AG08396 (cell line): ENCODE measurements around the gene FLRT2.

Experiments
- DNase-seq: peaks from one replicate; pipeline ENCODE4 v3.0.0; 2012; ENCODE audit warnings: low spot score, mixed read lengths

The FLRT2 gene

DNA sequence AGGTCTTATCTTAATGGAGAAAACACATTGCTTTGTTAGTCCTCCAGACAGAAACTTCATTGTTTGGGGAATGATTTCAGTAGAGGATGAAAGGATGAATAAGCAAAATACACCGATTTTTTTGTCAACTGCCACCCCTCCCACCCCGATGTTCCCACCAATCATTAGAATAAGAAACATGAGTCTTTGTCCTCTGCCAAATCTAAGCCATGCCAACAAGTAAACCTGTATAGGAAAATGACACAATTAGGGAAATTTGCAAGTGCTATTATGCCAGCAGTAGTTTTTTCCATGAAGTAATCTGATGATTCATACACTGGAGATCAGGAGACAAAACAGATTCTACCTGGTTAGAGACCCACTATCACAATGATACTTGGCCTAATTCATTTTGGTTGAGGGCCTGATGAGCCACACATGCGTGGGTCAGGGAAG, 35.9 kb downstream of the FLRT2 start:
- peak; percentile 6 for DNase-seq

DNA sequence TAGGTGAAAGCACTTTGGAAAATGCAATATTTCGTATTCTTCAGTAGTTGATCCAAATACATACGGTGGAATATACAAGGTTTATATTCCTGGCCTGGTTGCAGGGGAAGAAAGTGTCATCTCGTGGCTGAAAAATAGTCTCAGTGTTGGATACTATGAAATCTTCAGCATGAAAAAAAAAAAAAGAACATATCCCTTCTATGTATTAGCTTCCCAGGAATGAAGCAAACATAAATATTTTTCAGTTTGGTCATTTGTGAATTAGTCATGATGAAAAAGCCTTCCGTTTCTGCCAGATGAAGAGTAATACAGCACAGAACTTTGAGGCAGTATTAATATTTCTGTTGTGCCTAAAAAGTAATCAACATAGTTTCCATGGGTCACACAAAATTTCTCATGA, 36.7 kb downstream of the FLRT2 start:
- peak; percentile 23 for DNase-seq

DNA sequence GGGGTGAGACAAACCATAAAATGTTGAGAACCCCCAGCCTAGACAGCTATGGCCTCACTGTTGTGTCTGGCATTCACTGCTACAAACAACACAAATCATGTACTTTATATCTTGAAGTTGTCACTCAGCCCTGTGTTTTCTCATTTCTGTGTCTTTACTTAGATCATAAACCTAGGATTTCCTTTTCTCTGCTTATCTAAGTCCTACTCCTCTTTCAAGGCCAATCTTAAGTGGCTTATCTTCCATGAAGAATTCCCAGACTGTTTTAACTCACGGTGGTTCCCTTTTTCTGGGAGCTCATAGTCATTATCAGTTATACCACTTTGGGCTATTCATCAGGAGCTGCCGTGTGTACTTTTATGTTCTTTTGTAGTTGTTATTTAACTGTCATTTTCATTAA, 42.1 kb downstream of the FLRT2 start:
- DNase-seq = no peak

DNA sequence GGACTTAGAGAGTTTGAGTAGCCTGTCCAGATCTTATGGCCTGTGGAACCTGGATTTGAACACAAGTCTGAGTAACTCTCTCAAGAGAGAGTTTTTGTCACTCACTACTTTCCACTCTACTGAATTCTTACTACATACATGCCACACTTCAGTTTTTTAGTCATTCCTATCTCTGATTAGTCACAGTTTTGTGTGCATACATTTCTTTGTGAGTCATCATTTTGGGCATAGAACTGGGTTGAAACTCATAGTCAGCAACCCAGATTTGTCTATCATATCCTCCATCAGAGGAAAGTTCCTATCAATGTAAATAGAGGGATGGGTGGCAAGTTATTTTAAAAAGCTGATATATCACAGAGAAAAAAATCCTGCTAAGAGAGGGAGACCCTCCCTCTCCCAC, 42.9 kb downstream of the FLRT2 start:
- DNase-seq = peak; percentile 17

DNA sequence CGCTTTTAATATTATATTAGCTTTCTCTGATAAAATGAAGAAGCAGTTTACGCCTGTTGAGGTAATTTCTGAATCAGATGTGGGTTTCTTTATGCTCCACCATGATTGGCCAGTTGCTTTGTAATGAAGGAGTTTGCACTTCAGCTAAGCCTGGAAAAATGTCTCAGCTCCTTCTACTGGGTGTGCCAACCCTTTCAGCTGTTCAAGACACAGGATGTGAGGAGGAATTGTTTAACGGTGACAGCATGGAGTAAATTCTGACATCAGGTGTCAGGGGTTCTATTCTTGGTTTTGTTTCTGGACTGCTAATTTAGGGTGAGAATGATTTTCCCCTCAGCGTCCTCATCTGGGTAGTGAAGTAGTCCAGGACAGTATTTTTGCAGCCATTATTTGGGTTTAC, 43.5 kb downstream of the FLRT2 start:
- no peak for DNase-seq

DNA sequence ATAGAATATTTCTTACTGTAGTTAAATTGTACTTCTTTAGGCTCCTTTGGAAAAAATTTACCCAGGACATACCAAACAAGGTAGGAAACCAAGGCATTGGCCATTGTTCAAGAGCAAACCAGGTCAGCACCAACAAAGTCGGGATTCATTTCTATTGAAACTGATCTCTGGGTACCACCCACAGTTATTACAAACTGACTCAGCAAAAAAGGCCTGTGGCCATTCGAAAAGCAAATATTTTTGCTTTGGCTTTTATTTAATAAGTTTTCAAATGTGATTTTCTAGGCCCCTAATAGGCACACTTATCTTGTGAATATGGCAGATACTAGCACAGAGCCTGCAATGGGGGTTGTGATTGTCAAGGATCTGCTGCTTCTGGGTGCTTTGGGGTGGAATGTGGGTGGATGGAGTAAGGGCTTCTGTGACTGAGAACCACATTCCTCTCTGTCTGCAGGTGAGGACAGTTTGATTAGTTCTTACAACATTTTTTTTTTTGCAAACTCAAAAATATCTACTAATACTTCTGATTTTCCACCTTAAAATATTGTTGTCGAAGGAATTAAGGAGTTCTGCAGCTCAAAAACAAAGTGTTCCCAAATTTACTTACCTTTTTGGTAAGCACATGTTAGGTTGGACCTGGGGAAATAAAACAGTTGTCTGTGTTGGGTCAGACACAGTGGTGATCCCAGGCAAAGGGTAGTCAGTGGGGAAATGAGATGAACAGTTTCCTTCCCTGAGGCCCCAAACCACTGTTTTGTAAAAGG, 45.1 kb downstream of the FLRT2 start:
- no peak for DNase-seq

DNA sequence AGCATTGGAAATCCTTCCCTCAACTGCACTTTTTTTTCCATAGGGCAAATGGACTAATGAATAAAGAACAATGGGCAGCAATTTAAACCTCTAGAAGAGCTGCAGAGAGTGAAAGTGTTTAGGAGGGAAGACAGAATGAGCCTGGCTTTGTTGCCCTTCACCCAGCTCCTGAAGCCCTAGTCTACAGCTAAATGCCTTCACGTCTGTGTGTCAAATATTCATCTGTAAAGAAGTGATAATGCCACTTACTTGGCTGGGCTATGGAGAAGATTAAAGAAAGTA, 45.6 kb downstream of the FLRT2 start:
- no peak for DNase-seq

DNA sequence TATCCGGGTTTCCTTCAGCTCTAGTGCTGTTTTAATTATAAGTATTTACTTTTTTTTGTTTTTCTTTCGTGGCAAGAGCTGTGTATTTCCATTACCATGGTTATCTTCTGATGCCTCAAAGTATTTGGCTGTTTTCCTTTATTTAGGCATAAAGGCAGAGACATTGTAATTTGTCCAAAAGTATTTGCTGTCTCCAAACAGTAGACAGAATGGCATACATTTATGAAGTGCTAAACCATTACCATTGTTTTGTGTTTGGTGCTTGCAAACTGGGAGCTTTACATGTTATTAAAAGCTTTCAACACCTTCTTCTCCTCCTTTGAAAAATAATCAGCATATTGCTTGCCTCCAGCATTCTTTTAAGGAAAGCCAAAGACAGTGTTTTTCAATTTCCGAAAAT, 46.3 kb downstream of the FLRT2 start:
- peak; percentile 8 for DNase-seq

DNA sequence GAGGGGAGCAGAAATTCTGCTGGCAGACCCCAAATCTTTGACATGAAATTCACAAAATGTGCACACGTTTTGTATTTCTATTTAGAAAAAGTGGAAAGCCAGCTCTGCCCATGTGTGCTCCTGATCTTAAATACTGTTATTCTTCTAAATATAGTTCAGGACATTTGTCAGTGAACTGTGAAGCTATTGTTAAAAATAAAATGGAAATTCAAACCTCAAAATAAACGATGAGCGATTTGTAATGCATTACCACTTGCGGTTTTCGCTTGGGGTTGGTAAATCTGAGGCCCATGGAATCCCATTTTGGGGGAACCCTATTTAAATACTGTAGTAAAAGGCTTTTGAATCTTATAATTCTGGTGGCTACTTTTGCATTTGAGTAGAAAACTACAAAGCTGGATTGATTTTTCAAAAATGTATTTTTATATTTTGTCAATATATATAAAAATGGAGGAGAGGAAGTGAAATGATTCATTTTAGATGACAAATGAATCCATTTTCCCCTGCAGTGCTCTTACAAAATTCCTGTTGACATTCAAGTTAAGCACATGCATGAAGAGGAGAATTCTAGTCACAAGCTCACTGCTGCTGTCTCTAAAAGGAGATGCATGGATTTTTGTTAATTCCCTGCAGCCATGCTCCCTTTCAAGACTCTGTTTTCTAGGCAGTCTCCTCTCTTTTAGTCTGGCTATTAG, 47.1 kb downstream of the FLRT2 start:
- DNase-seq = no peak

DNA sequence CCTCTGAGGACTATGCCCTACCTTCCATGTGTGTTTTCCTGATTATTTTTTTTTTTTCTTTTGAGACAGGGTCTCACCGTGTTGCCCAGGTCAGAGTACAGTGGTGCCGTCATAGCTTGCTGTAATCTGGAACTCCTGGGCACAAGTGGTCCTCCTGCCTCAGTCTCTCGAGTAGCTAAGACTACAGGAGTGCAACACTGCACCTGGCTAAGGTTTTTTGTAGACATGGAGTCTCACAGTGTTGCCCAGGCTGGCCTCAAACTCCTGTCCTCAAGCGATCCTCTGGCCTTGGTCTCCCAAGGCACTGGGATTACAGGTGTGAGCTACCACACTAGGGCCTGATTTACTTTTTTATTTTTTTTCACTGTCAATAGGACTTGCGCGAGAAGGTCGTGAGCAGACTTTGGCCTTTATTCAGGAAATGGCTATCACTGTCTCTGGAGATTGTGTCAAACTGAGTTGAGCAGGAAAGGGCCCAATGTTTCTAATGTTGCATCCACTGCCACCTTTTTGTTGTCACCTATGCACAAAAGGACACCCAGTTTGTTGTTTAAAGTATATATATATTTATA, 47.7 kb downstream of the FLRT2 start:
- no peak for DNase-seq

DNA sequence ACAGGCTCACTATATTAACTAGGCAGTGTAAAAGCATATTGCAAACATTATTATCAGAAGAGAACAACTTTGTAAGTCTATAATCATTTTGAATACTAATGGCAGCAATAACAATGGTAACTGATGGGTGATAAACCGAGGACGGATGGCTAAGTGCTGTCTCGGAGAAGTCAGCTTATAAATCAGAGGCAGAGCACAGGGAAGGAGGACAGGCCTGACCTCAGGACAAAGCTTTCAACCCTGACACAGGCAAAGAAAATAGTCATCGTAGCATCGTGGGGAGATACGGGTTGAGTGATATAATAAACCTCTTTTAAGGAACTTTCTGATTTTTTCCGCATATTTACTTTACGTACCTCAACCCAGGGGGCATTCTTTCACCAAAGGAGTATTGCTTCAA, 48.4 kb downstream of the FLRT2 start:
- no peak for DNase-seq

DNA sequence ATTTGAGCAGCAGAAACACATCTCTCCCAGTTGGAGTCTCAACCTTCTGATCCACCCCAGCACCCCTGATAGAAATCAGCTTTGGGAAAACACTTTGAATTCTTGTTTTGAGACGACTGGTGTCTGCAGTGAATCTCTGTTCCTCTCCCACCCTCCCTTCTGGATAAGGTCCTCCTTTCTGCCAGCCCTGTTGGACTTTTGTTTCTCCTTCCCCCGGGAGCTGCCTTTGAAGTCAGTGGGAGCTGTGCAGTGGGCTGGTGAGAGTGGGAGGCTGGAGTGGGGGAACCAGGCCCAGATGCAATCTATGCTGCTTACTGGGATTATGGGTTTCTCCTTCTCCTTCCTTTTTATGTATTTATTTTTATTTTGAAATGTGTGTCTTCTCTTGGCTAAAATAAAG, 49.0 kb downstream of the FLRT2 start:
- no peak for DNase-seq

DNA sequence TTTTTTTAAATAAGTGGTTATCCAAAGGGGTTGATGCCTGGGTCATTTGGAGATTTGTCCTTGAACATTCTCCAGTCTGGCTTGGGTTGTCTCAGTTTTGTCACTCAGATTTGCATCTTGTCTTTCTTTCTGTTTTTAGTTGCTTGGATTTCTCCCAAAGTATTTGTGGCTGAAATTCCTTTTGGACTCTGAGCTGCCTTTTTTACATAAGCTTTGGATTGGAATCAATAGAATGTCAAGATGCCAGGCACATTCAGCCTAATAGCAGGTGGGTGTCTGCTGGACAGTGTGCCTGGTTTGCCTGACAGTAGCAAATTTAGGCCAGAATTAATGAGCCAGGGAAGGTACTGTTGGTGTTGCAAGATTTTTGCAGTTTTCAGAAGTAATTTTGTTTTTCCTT, 50.0 kb downstream of the FLRT2 start:
- peak; percentile 10 for DNase-seq

DNA sequence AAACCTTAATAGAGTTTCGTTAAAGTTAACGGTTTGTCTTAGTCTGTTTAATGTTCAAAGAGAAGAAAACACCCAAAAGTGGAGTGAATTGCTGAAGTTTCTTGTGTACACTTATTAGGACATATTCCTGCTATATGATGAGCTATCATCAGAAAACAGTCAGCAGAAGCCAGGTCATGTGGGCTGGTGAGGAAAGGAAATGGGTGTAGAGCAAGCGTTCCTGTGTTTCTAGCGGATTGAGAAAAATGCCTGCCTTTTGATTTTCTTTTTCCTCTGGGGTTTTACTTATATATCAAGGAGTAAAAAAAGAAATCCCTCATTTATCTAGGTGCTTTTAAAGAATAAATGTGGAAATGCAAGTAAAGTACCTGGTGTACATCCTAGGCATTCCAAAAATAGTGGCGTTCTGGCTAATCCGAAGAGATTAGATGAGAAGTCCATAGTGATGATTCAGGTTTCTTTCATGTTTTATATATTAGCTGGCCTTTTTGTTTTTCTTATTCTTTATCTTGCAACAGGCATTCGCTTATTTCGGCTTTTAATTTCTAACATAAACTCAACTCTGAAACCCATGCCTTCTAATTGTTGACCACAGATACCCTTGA, 50.7 kb downstream of the FLRT2 start:
- DNase-seq = no peak

DNA sequence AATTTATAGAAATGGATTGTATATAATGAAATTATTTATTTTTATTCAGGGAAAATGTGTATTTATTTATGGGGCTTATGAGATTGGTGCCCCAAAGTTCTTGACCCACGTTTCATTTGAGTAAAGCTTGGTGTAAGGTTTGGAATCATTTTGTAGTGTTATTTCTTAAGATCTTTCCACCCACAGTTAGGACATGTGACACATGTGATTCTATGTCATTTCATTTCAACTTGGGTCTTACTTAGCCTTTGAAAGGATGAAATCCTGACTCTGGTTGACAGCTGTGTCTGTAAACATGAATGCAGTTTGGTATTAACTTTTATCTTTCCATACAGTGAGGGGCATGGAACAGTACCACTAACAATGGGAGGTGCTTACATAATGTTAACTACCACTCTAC, 51.7 kb downstream of the FLRT2 start:
- no peak for DNase-seq

DNA sequence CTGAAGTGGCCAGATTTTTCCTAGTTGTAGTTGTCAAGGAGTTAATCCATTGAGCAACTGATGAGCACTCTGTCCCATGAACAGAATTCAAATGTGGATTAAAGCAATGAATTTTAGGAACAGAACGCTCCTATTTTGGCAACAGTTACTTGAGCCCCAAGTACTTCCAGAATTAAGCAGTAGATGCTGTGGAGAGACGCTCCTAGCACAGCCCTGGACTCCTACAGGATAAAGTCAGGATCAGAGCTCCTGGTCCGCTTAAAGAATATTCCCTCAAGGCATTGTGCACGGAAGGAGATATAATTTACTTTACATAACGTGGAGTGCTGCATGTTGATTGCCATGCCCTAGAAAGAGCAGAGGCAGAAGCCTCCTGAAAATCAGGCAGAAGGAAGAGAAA, 53.4 kb downstream of the FLRT2 start:
- no peak for DNase-seq

DNA sequence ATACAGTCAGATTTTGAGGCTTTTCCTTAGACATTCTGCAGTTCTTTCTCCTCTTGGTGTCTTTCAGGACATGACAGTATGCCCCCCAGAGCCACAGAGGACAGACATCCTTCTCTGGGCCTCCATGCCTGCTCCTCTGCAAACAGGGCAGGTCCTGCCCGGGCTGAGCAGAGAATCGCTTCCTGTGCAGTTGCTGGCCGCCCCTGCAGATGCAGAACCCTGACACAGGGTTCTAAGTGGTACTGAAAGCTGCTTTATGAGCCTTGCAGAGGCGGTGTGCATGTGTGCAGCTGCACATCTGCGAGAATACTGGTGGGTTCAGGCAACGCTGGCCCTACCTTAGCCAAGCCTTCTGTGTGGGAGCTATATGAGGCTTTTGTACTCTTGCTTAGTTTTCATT, 54.5 kb downstream of the FLRT2 start:
- DNase-seq = no peak

DNA sequence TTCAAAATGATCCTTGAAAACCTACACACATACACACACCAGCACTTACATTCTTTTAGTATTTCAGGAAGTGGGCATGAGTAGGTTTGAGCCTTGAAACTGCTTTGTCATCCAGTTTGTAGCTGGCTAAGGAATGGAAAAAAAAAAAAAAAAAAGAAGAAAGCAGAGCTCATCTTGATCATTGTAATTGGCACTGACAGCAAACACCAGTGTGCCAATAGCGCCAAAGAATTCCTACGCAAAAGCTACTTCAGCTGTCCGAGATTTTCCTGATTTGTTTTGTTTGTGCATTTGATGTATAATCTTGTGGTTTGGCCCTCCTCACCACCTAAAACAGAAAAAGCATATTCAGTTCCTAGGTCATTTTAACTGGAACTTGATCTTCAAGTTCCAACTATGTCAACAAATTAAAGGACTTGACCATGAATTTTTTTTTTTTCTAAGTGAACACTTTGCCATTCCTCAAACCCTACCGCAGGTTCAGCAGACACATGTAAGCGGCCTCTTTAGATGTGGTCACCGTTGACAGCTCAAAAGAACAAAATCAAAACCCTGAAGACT, 57.3 kb downstream of the FLRT2 start:
- peak; percentile 36 for DNase-seq

DNA sequence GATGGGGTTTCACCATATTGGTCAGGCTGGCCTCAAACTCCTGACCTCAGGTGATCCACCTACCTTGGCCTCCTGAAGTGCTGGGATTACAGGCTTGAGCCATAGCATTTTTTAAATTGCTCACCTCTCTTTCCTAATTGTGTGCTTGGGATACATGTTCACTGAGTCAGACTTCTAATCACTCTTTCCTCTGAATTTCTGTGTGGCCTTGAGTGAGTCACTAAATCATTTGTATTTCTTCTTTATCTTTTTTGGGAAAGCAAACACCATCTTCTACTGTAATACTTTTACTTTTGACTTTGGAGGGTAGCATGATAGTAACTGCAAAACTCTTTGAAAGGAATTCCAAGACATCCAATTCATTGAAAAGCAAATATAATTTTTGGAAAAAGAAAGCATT, 60.8 kb downstream of the FLRT2 start:
- DNase-seq = no peak

DNA sequence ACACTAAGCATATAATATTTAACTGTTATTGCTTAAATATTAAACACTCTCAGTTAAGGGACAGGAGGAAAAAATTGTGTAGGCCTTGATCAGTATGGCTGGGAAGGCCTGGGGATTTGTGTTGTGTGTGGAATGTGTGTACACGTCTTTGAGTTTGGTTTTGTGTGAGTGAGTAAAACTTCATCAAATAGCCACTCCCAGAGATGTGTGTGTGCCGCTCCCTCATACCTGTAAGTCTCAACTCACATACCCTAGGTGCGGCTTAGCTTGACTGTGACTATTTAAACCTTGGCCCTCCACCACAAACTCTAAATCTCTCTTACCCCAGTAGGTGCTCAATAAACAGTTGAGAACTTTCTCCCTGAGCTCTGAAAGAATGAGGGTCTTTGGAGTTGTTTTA, 64.3 kb downstream of the FLRT2 start:
- DNase-seq = no peak

DNA sequence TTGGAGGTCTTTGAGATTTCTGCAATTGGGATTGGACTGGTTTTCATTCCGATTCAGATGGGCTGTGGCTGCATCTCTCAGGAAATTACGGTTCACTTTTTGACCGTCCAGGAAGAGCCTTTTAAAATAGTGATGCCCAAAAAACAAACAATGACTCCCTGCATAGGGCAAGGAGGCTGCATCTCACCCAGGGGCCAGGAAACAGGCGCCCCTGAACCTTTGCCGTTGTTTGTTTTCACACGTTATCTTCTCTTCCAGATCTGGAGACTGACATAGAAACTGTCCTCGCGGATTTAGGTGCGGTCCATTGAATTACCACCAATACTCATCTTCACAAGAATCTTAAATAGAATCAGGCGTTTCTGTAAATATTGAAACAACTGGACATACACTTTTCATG, 66.0 kb downstream of the FLRT2 start:
- DNase-seq = no peak

DNA sequence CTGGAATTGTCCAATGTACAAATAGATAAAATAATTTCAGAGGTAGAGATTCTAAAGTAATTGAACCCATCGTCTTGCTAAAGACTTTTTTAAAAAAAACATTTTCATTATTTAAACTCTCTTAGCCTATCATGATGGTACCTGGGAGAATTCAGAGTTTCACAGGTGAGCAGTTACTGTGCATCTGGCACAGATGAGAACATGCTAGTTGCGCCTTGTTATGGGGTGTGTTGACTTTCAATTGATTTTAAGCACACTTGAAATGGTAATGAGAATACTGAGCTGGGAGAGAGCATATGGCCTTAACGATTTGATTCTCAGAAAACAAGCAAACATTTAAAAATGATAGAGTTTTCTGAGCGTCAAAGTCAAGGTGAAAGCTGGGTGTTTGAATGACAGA, 66.6 kb downstream of the FLRT2 start:
- DNase-seq = no peak

DNA sequence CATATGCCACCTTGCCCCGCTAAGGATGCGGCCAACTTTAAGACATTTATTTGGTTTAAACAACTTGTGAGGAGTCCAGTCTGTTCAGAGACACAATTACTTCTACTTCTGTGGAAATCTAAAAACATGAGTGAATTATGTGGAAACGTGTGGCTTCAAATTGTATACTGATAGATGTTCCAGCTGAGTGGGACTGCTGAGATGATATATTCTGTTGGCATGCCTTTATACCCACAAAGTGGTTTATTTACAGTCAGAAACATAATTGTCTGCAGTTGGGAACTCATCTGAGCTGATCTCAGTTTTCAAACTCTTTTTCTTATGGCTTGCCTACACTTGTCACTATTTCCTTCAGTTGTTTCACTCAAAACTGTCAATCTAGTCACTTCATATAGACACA, 67.8 kb downstream of the FLRT2 start:
- no peak for DNase-seq
